ENCODE results near the gene ADAM15. TPM values are rescaled to one million over a fixed set of nuclear protein-coding genes. Genes with fewer than 3 reads are reported as not detected.

Gene ADAM15
- polyA plus RNA-seq, 2 of the 4 experiments (the other 2 are of a cell fraction) = 25.6 to 33.0 TPM

DNA sequence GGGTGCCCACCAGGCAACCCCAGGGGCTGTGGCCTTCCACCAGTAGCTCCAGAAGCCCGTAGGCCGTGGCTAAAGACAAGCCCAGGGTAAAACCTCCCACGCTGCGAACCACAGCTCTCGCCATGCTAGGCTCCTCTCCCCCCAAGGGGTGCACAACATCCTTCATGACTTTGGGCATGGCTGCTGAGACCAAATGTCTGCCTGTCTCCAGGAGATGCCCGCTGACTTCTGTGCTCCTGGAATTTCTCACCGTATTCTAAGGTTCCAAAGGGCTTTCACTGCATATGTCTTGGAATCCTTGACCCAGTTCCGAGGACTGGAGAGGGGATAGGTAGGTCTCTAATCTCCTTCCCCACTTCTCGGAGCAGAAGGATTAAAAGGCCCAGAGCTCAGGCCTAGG lies 17.6 kb upstream of the ADAM15 start, which contains the start of the genes DCST1 and DCST2:
TSS of gene DCST1 (plus strand) at position 301 of the 400 bp plus-strand sequence. CDS start 213 bp downstream, outside the sequence.
TSS of gene DCST2 (minus strand) at position 258 of the 400 bp plus-strand sequence. CDS start at position 178, 80 bp downstream.
- ChIA-PET CTCF (interaction anchor here (1.8 kb wide), 1 partner anchor 52 kb away, joined by 6 read pairs; no protein-coding TSS in a partner anchor), POLR2A (no interaction called here)
- Histone ChIP-seq H3K4me2 (no peak within 1 kb of the TSS), H3K4me1 (peaks cover 8% of the 10 kb centered on the region), H3K9me3 (no peaks in the 10 kb centered on the region), H3K27ac (no peak within 1 kb of the TSS; a peak in 1 of 6 replicates), H3K4me3 (no peak within 1 kb of the TSS)
- DNase-seq (ENCODE audit: low read depth in 1 of 2, low spot score in 1 of 2) (no peak), ATAC-seq (no peak), FAIRE-seq (no peak)
- TF ChIP-seq ZC3H11A (IDR thresholded peaks at IDR 0.05) = no peak
- TF ChIP-seq SREBF2 (IDR thresholded peaks at IDR 0.05) = no peak
- TF ChIP-seq JUN (IDR thresholded peaks at IDR 0.05) = no peak
- TF ChIP-seq, protein P1, sequence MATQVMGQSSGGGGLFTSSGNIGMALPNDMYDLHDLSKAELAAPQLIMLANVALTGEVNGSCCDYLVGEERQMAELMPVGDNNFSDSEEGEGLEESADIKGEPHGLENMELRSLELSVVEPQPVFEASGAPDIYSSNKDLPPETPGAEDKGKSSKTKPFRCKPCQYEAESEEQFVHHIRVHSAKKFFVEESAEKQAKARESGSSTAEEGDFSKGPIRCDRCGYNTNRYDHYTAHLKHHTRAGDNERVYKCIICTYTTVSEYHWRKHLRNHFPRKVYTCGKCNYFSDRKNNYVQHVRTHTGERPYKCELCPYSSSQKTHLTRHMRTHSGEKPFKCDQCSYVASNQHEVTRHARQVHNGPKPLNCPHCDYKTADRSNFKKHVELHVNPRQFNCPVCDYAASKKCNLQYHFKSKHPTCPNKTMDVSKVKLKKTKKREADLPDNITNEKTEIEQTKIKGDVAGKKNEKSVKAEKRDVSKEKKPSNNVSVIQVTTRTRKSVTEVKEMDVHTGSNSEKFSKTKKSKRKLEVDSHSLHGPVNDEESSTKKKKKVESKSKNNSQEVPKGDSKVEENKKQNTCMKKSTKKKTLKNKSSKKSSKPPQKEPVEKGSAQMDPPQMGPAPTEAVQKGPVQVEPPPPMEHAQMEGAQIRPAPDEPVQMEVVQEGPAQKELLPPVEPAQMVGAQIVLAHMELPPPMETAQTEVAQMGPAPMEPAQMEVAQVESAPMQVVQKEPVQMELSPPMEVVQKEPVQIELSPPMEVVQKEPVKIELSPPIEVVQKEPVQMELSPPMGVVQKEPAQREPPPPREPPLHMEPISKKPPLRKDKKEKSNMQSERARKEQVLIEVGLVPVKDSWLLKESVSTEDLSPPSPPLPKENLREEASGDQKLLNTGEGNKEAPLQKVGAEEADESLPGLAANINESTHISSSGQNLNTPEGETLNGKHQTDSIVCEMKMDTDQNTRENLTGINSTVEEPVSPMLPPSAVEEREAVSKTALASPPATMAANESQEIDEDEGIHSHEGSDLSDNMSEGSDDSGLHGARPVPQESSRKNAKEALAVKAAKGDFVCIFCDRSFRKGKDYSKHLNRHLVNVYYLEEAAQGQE (IDR thresholded peaks at IDR 0.05) = no peak
- TF ChIP-seq CEBPB (IDR thresholded peaks at IDR 0.05) = no peak
- TF ChIP-seq, protein P2, sequence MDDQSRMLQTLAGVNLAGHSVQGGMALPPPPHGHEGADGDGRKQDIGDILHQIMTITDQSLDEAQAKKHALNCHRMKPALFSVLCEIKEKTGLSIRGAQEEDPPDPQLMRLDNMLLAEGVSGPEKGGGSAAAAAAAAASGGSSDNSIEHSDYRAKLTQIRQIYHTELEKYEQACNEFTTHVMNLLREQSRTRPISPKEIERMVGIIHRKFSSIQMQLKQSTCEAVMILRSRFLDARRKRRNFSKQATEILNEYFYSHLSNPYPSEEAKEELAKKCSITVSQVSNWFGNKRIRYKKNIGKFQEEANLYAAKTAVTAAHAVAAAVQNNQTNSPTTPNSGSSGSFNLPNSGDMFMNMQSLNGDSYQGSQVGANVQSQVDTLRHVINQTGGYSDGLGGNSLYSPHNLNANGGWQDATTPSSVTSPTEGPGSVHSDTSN (IDR thresholded peaks at IDR 0.05) = no peak
- no peak for TF ChIP-seq HOXB13 (CRISPR knock-in tag; IDR thresholded peaks at IDR 0.05; ENCODE audit: low read depth)
- TF ChIP-seq TP53 (CRISPR knock-in tag; IDR thresholded peaks at IDR 0.05) = no peak
- 90% methylated on average over 9 of the region's 9 CpGs for WGBS (ENCODE audit: missing lambda C conversion rate)

DNA sequence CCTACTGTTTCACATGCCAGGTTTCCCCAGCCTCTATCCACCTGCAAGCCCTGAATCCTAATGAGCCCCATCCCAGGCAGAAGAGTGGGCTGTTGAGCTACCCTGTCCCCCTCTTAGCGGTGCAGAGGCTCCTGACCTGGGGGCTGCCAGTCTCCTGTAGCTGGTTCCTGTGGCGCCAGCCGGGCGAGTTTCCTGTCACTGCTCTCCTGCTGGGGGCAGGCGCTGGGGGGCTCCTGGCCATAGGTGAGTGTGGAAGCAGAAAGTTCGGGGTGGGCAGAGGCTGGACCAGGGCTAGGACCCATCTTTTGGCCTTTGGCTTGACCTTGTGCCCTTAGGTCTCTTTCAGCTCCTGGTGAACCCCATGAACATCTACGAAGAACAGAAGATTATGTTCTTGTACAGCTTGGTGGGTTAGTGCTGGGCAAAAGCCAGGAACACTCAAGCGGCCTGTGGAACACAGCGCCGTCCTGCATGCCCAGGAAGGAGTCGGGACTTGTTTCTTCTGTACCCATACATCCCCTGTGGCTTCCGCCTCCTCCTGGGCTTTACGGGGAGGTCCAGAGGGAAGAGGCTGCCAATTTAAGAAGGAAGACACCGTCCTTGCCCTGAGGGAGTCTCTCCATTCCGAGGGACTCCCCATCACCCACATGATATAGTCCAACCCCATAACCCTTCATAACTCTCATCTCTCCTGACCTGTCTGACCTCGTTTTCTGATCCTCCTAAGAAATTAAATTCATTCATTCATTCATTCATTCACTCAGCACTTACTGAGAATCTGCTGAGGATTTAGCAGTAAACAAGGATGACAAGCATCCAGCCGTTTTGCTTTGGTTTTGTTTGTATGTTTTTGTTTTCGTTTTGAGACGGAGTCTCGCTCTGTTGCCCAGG lies 16.6 kb upstream of the ADAM15 start:
- no peaks in the 10 kb centered on the region for H3K9me3 ChIP-seq
- POLR2A ChIA-PET = interaction anchor here (0.6 kb wide), 1 partner anchor 9 kb away, joined by 5 read pairs; no protein-coding TSS in a partner anchor
- CTCF ChIA-PET = interaction anchor here (1.1 kb wide), 1 partner anchor 138 kb away, joined by 4 read pairs; the partner anchor contains the start of gene KRTCAP2
- TF ChIP-seq, protein P3, sequence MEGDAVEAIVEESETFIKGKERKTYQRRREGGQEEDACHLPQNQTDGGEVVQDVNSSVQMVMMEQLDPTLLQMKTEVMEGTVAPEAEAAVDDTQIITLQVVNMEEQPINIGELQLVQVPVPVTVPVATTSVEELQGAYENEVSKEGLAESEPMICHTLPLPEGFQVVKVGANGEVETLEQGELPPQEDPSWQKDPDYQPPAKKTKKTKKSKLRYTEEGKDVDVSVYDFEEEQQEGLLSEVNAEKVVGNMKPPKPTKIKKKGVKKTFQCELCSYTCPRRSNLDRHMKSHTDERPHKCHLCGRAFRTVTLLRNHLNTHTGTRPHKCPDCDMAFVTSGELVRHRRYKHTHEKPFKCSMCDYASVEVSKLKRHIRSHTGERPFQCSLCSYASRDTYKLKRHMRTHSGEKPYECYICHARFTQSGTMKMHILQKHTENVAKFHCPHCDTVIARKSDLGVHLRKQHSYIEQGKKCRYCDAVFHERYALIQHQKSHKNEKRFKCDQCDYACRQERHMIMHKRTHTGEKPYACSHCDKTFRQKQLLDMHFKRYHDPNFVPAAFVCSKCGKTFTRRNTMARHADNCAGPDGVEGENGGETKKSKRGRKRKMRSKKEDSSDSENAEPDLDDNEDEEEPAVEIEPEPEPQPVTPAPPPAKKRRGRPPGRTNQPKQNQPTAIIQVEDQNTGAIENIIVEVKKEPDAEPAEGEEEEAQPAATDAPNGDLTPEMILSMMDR (IDR thresholded peaks at IDR 0.05) = no peak
- TF ChIP-seq KDM5A (IDR thresholded peaks at IDR 0.05) = no peak
- TF ChIP-seq GATA3 (IDR thresholded peaks at IDR 0.05; ENCODE audit: borderline replicate concordance) = no peak
- no peak for TF ChIP-seq MAFK (IDR thresholded peaks at IDR 0.05; ENCODE audit: partially characterized antibody)
- TF ChIP-seq, protein P2 (IDR thresholded peaks at IDR 0.05) = no peak
- TF ChIP-seq POLR2A (IDR thresholded peaks at IDR 0.05; ENCODE audit: low read length) = no peak
- no peak overlapping the region for H3K4me2 ChIP-seq
- DNase-seq (ENCODE audit: low read depth in 1 of 2, low spot score in 1 of 2) (no peak), FAIRE-seq (no peak), ATAC-seq (no peak)
- H3K4me1 ChIP-seq = peaks cover 19% of the 10 kb centered on the region
- H3K27ac ChIP-seq = no peak overlapping the region; a peak in 1 of 6 replicates
- WGBS (ENCODE audit: missing lambda C conversion rate) = 79% methylated on average over 20 of the region's 20 CpGs
- no peak overlapping the region for H3K4me3 ChIP-seq

Measured in A549 (cell line).